HG02970 (cell line): ENCODE data around the gene GCDH.
A peak's percentile ranks its signal among the peaks of the same experiment; 100 is the strongest.
"Not testable (repeated sequence)": the region's sequence is repeated elsewhere in the genome, so short reads cannot be mapped to it uniquely, and the experiment has no call there.

ENCODE experiments used
- ATAC-seq: cut with Tn5 transposase; IDR thresholded peaks from one replicate; pipeline ENCODE4 v1.9.1; 2021; ENCODE audit warnings: mild to moderate bottlenecking, moderate library complexity, moderate number of reproducible peaks; ENCODE audit not compliant: unreplicated experiment, low FRiP score

GCDH gene

GRCh38 chr19:12896460-12896859 is 5.5 kb downstream of the GCDH start:
- ATAC-seq, result no peak

GRCh38 chr19:12899891-12900518 is 9.0 kb downstream of the GCDH start:
- ATAC-seq, result peak; percentile 49

DNA sequence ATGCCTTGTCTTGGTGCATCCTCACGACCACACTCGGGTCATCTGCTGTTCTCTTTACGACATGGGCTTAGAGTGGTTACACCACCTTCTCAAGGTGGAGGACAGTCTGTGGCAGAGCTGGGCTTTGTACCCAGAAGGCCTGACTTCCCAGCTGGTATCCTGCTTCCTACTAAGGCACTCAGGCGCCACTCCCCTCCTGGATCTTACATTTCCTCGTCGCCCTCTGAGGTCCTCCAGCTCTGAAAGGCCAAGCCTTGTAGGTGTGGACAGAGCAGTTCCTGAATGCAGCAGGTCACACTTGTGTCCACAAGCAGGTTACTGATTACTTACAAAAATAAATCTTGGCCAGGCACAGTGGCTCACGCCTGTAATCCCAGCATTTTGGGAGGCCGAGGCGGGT is 16.2 kb downstream of the GCDH start:
- ATAC-seq, result no peak

DNA sequence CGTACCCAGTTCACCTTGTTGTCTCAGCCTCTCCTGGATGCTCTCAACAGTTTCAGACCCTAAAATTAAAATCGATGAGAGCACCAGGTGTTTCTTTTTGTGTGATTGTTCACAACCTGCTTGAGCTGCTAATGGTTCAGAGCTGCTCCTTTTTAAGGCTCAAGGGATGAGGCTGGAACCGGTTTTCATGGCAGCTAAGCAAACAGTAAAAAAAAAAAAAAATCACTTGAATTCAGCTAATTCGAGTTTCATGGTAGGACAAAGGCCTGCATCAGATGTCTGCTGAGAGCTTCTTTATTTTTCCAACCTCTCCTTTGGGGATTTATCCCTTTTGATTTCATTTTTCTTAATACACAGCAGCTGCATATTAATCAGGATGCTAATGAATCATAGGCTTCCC is 21.6 kb downstream of the GCDH start:
- ATAC-seq, result no peak

DNA sequence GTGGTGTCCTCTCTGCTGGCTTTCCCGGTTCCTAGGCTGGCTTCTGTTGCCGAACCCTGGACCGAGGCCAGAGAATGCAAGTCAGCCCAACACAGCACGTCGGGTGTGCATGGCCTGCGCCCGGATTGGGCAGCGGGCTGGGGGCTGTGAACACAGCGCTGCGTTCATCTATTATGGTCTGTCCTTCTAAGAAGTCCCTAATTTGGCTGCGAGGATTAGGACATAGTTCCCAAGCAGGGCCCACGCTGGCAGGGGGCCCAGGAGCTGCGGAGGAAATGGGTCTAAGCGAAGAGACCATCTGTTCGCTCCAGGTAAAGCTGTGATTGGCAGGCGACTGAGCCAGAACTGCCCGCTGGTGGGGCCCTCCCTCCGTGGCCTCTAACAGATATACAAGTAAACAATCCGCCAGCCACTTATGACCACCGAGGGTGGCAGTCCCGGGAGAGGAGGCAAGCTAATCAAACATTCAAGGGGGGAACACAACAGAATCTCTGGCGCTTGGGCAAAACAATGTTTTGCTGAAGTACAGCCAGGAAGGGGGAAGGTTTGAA is 22.1 kb downstream of the GCDH start:
- ATAC-seq, result no peak

DNA sequence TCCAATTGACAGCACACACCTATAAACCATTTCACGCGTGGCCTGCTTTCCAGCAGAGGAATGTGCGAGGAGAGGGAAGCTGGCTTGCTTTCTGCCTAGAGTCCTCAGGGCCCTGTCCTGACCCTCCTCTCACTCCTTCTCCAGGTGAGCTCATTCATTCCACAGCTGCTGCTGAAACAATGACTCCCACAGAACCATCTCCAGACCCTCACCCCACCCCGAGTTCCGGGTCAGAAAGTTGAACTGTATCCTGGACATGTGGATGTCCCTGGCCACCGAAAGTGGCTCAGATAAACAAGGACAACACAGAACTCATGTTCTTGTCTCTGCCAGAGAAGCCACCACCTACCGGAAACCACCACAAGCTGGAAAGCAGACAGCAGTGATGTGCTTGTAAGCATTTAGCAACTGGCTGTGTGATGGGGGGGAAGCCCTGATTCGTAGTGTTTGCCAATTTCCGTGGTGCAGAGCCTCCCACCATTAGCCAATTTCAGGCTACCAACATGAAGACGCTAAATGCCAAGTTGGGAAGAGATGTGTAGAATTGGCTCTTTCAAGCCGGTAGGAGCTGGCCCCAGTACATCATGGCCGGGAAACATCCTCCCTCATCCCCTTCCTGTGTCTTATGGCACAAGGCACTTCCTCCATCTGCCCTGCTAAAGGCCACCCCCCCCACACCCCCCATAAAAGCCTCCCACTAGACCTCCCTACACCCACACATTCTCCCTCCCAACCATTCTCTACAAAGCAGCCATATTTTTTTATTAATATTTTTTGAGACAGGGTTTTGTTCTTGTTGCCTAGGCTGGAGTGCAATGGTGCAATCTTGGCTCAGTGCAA is 23.1 kb downstream of the GCDH start:
- no peak for ATAC-seq

- not testable (repeated sequence) for ATAC-seq
These were observed 24.9 kb downstream of the GCDH start for GRCh38 chr19:12915860-12916259.

DNA sequence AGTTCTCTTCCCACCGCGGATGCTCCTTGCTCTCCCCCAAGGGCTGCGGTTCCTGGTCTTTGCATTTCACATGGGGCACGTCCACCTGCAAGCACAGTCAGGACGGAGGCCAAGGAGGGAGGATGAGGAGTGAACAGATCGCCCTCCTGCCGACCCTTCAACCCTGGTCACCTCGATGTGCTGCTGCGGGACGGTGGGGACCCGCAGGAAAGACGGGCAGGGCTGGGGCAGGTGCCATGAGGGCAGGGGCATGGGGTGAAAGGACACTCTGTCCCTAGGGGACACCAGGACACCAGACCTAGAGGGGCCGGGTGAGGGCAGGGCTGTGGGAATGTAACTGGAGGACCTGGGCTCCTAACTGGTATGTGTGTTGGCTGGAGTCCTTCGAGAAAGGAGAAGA is 27.3 kb downstream of the GCDH start:
- no peak for ATAC-seq

DNA sequence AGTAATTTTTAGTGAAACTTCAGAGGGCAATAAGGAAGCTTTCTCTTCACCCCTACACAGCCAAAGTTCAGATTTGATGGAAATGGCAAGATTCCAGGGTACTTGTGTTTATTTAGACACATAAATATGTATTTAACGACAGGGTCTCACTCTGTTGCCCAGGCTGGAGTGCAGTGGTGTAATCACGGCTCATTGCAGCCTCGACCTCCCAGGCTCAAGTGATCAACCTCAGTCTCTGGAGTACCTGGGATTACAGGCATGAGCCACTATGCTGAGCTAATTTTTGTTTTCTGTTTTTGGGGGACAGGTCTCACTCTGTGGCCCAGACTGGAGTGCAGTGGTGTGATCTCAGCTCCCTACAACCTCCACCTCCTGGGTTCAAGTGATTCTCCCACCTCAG is 30.1 kb downstream of the GCDH start:
- ATAC-seq, result no peak

DNA sequence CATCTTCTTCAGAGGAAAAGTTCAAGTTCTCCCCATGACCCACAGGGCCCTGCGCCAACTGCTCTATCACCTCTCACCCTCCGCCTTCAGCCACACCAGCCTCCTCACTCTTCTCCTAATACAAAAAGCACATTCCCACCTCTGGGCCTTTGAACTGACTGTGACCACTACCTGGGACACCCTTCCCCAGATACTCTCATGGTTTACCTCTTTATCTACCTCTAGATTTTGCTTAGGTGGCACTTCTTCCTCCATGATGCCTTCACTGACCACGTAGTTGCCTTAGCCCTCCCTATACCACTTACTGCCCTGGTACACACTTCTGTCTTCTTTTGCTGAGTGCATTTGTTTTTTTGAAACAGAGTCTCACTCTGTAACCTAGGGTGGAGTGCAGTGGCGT is 32.0 kb downstream of the GCDH start:
- ATAC-seq, result no peak

DNA sequence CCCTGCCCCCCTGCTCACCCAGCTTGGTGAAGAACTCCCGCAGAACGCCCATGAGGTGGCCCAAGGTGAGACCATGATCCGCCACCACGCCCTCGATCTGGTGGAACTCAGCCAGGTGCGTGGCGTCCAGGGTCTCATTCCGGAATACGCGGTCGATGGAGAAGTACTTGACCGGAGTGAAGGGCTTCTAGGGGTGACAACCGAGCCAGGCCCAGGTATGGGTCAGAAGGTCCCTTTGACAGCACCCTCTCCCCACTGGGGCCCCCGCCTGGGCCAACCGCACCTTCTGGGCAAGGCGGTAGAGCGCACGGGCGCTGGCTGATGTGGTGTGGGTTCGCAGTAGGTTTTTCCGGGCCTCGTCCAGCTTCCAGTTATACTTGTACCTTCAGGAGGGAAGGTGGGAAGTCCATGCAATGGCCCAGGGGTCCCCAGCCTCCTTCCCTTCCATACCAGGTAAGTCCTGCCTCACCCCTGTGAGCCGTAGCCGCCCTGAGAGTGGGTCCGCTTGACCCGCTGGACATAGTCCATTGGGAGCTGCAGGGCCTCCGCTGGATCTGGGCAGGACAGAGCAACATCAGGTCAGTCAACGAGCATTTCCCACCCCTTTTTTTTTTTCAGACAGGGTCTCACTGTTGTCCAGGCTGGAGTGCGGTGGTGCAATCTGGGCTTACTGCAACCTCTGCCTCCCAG is 33.8 kb downstream of the GCDH start:
- no peak for ATAC-seq

- no peak for ATAC-seq
These were observed 39.2 kb downstream of the GCDH start for GRCh38 chr19:12930002-12930645.

DNA sequence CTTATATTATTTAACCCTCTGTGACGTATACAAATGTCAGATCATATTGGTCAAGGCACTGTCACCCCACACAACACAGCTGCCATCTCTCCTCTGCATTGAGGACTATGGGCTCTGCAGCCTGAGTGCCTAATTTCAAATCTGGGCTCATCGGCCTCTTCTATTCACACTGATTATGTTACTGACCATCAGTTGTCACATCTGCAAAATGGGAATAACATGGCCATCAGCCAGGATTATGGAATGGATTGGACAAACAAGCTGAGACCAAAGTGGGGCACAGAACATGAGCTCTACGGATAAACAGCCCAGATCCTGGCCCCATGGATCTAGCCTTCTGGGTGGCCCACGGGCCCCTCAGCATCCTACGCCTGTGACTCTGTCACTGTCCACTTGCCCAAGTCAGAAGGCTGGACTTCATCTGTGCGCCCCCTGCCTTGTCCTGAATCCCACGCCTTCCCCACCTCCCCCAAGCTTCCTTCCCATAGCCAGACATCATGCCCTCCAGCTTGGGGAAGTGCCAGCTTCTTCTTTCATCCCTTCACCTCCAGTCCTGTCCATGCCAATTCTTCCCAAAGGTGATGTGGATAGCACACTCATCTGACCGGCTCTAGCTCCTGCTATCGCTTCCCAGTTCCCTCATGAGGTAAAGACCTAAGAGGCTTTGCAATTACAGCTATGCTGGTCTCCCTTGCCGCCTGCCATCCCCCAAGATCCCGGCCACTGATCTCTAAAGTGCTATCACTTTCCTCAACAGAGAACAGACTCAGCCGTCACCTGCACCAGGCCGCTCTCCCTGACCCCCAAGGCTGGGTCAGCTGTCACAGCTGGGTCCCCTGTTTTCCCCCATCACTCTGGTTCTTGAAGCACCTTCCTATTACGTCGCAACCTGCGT is 41.7 kb downstream of the GCDH start:
- no peak for ATAC-seq

GRCh38 chr19:12933287-12934072 is 42.5 kb downstream of the GCDH start, which contains the start of gene FARSA:
TSS of gene FARSA (minus strand) at chr19:12933711. CDS start at chr19:12933696, 15 bp downstream.
- ATAC-seq, result peak; percentile 38

- ATAC-seq, result no peak
These were observed 44.1 kb downstream of the GCDH start for GRCh38 chr19:12935071-12935470.

DNA sequence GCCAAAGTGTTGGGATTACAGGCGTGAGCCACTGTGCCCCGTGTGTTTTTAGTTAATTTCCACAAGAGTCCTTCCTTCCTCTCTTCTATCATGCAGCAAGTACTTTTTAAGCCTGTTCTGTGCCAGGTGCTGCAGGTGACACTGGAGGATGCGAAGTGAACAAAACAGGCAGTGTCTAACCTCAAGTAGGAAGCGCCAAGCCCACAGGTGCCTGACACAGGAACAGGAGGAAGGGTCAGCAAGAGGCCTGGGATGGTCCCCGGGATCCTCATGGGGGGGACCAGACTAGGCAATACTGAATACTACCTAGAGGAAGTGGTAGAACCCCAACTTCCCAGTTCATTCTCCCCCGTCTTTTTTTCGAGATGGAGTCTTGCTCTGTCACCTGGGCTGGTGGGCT is 45.6 kb downstream of the GCDH start:
- no peak for ATAC-seq

DNA sequence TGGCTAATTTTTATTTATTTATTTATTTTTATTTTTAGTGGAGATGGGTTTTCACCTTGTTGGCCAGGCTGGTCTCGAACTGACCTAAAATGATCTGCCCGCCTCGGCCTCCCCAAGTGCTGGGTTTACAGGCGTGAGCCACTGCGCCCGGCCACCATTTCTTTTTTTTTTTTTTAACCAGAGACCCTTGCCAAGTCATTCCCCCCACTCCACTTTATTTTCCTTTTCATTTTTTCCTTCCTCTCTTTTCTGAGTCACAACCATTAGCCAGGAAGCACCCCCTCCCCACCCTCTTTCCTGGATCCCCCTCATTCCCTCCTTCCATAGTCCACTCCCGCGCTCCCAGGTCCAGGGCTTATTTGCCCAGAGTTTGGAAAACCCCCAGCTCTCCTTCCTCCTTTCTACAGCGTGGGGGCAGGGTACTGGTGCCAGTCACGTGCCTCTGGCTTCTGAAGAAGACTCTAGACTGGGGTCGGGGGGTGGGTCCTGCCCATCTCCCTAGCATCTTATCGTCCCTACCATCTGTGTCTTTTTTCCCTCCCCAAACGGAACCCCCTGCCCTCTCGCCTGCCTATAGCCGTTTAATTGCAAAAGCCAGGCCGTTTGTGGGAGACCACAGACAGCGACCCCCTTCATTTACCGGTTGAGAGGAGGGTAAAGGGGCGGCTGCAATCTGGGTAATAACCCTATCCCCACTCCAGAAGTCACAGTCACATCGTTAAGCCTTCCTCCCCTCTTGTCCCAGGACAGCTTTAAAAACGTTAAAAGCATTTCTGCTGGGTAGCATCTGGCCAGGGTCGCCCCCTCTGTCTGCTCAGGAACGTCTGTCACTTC is 46.4 kb downstream of the GCDH start:
- no peak for ATAC-seq
